Activated naive CD8-positive, alpha-beta T cell treated with anti-CD3 and anti-CD28 coated beads, Interleukin-2, amount 50 U/mL, for 16 hours (primary cell): Measurements from ENCODE around the gene PPM1H.
"Not testable (repeated sequence)": the region's sequence is repeated elsewhere in the genome, so short reads cannot be mapped to it uniquely, and the experiment has no call there.

ENCODE experiments used
- DNase-seq: peaks from one replicate; pipeline ENCODE4 v3.0.0-alpha.2; 2020; ENCODE audit warnings: low read depth, low spot score

The PPM1H gene

GRCh38 chr12:62769076-62769619 is 165.8 kb downstream of the PPM1H start:
- DNase-seq: no peak

- DNase-seq: no peak
These were observed 167.0 kb downstream of the PPM1H start for GRCh38 chr12:62767946-62768345.

GRCh38 chr12:62767496-62767895 is 167.5 kb downstream of the PPM1H start:
- DNase-seq: no peak

GRCh38 chr12:62766496-62766895 is 168.5 kb downstream of the PPM1H start:
- no peak for DNase-seq

- no peak for DNase-seq
These were observed 170.9 kb downstream of the PPM1H start for GRCh38 chr12:62763861-62764645.

- no peak for DNase-seq
These were observed 171.6 kb downstream of the PPM1H start for GRCh38 chr12:62763312-62763711.

GRCh38 chr12:62762645-62763044 is 172.3 kb downstream of the PPM1H start:
- no peak for DNase-seq

GRCh38 chr12:62761658-62762057 is 173.3 kb downstream of the PPM1H start:
- DNase-seq: no peak

GRCh38 chr12:62760779-62761178 is 174.2 kb downstream of the PPM1H start:
- DNase-seq: no peak

GRCh38 chr12:62760341-62760740 is 174.6 kb downstream of the PPM1H start:
- DNase-seq: not testable (repeated sequence)

GRCh38 chr12:62758216-62758615 is 176.7 kb downstream of the PPM1H start:
- DNase-seq: no peak

- no peak for DNase-seq
These were observed 177.9 kb downstream of the PPM1H start for GRCh38 chr12:62757048-62757447.

- no peak for DNase-seq
These were observed 180.2 kb downstream of the PPM1H start for GRCh38 chr12:62754706-62755105.

- no peak for DNase-seq
These were observed 183.2 kb downstream of the PPM1H start for GRCh38 chr12:62751810-62752155.

- DNase-seq: no peak
These were observed 183.8 kb downstream of the PPM1H start for GRCh38 chr12:62750941-62751809.

GRCh38 chr12:62749586-62749985 is 185.4 kb downstream of the PPM1H start:
- no peak for DNase-seq

GRCh38 chr12:62748941-62749468 is 185.9 kb downstream of the PPM1H start:
- no peak for DNase-seq

GRCh38 chr12:62744551-62744950 is 190.4 kb downstream of the PPM1H start:
- no peak for DNase-seq

- DNase-seq: no peak
These were observed 195.5 kb downstream of the PPM1H start for GRCh38 chr12:62739266-62740015.

GRCh38 chr12:62738616-62739015 is 196.3 kb downstream of the PPM1H start:
- no peak for DNase-seq

GRCh38 chr12:62738105-62738504 is 196.8 kb downstream of the PPM1H start:
- no peak for DNase-seq

- no peak for DNase-seq
These were observed 197.3 kb downstream of the PPM1H start for GRCh38 chr12:62737615-62738014.
